ENCODE data around the gene CASTOR2.

- no peak for TF ChIP-seq CTCF (IDR thresholded peaks at IDR 0.05)
- no peak for TF ChIP-seq ZFX (IDR thresholded peaks at IDR 0.05; ENCODE audit: borderline replicate concordance)
Measured at GRCh38 chr7:75042286-75042685, 77.8 kb downstream of the CASTOR2 start.
